Progenitor cell of endocrine pancreas (in vitro differentiated cells): ENCODE results near the gene NDUFS7. TPM values are rescaled to one million over a fixed set of nuclear protein-coding genes. Genes with fewer than 3 reads are reported as not detected.

Experiments used
- DNase-seq: peaks from one replicate; pipeline ENCODE4 v3.0.0; 2021; ENCODE audit warnings: low spot score; ENCODE audit not compliant: unreplicated experiment
- H3K27ac Mint-ChIP-seq: 2 replicates; pipeline ENCODE4 v1.8.0; 2021; ENCODE audit warnings: mild to moderate bottlenecking, moderate library complexity, mixed read lengths
- H3K27me3 Mint-ChIP-seq: 2 replicates; pipeline ENCODE4 v1.8.0; 2021; ENCODE audit warnings: mixed read lengths
- H3K36me3 Mint-ChIP-seq: 2 replicates; pipeline ENCODE4 v1.8.0; 2022; ENCODE audit warnings: mixed read lengths; ENCODE audit not compliant: insufficient read depth
- H3K4me1 Mint-ChIP-seq: 2 replicates; pipeline ENCODE4 v1.8.0; 2021; ENCODE audit warnings: low read depth, mixed read lengths
- H3K4me3 Mint-ChIP-seq: 2 replicates; pipeline ENCODE4 v1.8.0; 2021; ENCODE audit warnings: low read depth, mild to moderate bottlenecking, moderate library complexity, mixed read lengths
- H3K9me3 Mint-ChIP-seq: 2 replicates; pipeline ENCODE4 v1.8.0; 2021; ENCODE audit warnings: low read depth, mixed read lengths
- total RNA-seq: library from RNA; stranded (reverse); gene quantifications from 2 replicates; pipeline ENCODE4 v1.2.1, GENCODE V29; 2021
- TF ChIP-seq, protein P1 (sequence below): fragments of 200-600 bp; sonication (generic); IDR thresholded peaks from one replicate; pipeline ENCODE4 v1.5.0; 2021; ENCODE audit warnings: antibody characterized with exemption, mild to moderate bottlenecking; ENCODE audit not compliant: unreplicated experiment

NDUFS7 gene
- total RNA-seq, 1 donor from 2014 or later, result 62.4 TPM

DNA sequence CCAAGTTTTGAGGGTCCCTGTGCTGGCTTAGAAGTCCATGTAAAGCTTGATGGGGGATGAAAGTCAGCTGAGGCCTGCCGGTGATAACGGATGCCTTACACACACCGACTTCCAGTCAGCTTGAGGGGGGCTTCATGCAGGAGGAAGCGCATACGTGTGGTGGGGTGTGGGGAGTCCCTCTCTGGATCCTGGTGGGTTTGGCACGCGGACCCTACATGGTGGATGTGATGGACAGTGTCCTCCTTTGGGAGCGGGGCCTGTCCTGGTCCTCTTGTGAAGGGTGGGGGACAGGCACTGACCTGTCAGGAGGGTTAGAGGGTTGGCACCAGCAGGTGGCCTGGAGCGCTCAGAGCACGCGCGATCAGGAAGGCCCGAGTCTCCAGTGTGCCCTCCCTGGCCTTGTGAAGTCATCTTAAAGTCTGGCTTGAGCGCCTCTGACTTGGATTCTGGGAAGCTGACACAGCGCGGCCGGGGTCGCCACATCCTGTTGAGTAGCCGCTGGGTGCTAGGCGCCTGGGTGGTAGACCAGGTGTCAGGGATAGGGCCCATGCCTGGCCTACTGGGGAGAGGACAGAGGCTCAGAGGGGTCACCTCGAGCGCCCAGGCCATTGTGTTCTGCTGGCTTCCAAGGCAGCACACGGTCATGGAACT, 26.6 kb downstream of the NDUFS7 start:
- Mint-ChIP-seq H3K36me3 (peaks cover 4% of the 10 kb centered on the region), H3K27ac (peak overlapping the region; percentile 86), H3K4me3 (peak overlapping the region; percentile 92), H3K27me3 (no peaks in the 10 kb centered on the region), H3K4me1 (peaks cover 28% of the 10 kb centered on the region), H3K9me3 (no peaks in the 10 kb centered on the region)
- no peak for DNase-seq
- TF ChIP-seq, protein P1, sequence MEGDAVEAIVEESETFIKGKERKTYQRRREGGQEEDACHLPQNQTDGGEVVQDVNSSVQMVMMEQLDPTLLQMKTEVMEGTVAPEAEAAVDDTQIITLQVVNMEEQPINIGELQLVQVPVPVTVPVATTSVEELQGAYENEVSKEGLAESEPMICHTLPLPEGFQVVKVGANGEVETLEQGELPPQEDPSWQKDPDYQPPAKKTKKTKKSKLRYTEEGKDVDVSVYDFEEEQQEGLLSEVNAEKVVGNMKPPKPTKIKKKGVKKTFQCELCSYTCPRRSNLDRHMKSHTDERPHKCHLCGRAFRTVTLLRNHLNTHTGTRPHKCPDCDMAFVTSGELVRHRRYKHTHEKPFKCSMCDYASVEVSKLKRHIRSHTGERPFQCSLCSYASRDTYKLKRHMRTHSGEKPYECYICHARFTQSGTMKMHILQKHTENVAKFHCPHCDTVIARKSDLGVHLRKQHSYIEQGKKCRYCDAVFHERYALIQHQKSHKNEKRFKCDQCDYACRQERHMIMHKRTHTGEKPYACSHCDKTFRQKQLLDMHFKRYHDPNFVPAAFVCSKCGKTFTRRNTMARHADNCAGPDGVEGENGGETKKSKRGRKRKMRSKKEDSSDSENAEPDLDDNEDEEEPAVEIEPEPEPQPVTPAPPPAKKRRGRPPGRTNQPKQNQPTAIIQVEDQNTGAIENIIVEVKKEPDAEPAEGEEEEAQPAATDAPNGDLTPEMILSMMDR, result no peak

DNA sequence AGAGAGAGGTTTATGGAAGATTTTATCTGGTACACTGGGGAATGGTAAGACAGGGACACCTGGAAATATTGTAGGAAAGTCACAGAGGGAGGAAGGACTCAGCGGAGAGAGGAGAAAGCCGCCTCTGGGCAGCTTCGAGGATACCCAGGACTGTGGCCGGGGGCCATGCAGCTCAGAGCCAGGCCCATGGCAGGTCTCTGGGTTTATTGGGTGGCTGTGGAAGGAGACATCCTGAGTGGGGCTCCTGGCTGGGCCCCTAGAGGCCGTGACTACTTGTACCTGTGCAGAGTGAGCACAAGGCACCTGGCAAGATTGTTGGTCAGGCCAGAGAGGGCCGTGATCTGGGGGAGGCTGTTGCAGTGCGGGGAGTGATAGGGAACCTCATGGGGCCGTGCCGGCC, 27.1 kb downstream of the NDUFS7 start:
- Mint-ChIP-seq H3K27ac (peak overlapping the region; percentile 2), H3K36me3 (peaks cover 4% of the 10 kb centered on the region), H3K9me3 (no peaks in the 10 kb centered on the region), H3K4me3 (peak overlapping the region; percentile 38), H3K27me3 (no peaks in the 10 kb centered on the region), H3K4me1 (peaks cover 32% of the 10 kb centered on the region)
- TF ChIP-seq, protein P1, result no peak
- no peak for DNase-seq

DNA sequence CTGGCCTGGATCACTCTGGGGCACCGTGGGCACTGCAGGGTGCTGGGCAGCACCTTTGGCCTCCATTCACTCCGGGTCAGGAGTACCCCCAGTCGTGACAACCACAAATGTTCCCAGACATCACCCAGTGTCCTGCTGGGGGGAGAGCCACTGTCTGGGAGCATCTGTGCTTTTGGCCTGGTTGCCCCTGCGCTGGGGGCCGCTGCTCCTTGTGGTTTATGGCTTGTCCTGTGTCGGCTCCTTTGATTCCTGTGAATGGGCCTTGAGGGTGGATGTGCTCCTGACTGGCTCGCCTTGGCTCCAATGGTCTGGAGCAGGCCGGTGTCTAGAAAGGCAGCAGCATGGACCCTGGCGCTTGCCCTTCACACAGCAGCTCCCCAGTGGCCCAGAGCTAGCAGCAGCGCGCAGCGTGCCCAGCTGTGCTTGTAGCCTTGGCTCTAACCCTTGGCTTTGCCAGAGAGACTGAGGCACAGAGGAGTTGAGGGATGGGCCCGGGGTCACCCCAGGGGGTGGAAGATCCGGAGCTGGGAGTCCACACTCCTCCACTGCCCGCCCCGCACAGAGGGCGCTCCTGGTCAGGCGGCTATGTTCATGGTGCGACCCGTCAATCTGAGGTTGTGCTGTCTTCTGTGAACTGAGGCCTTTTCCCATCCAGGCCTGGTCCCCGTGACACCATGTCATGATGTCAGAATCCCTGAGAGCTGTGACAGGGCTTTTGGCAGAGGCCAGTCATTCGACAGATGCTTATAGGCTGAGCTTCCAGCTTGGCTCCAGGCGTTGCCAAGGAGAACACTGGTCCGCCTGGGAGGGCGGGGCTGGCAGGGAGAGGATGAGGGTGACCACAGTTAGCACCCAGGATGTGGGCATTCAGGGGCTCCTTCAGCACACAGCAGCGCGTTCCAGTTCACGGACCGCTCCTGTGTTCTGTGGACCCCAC, 27.8 kb downstream of the NDUFS7 start:
- Mint-ChIP-seq H3K9me3 (no peaks in the 10 kb centered on the region), H3K4me1 (peaks cover 37% of the 10 kb centered on the region), H3K27ac (no peak overlapping the region), H3K27me3 (no peaks in the 10 kb centered on the region), H3K36me3 (peaks cover 4% of the 10 kb centered on the region), H3K4me3 (no peak overlapping the region)
- TF ChIP-seq, protein P1, result no peak
- no peak for DNase-seq

DNA sequence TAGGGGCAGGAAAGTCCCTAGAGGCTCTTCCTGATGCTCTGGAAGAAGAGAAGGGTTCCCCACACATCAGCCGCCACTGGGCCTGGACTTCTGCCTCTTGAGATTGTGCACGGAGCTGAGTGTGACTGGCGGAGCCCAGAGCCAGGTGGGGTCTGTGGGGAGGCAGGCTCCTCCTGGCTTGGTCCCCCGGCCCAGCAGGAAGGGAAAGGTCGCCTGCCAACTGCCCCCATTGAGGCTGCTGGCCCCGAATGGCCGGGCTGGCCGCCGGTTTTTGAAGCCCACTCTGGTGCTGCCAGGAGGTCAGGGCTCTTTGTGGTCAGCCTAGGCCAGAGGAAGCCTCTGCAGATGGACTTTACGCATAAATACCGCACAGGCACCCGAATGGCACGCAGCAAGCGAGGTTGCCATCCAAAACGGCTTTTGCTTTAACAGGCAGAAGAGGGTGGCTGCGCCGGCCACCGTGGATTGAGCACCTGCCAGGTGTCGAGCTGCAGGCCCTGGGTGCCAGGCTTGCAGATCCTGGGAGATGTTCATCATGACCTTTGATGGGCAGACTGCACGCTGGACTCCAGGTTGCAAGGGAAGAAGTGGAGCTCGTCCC, 28.7 kb downstream of the NDUFS7 start:
- H3K36me3 Mint-ChIP-seq, result peaks cover 6% of the 10 kb centered on the region
- TF ChIP-seq, protein P1, result no peak
- H3K27me3 Mint-ChIP-seq, result no peaks in the 10 kb centered on the region
- no peak for DNase-seq
- no peak overlapping the region for H3K4me3 Mint-ChIP-seq
- H3K9me3 Mint-ChIP-seq, result no peaks in the 10 kb centered on the region
- H3K4me1 Mint-ChIP-seq, result peaks cover 42% of the 10 kb centered on the region
- no peak overlapping the region for H3K27ac Mint-ChIP-seq
